ENCODE data around the gene SEMA6A.

- no peak for TF ChIP-seq GATA2 (IDR thresholded peaks at IDR 0.05; ENCODE audit: low read depth, low read length)
- TF ChIP-seq GATA3 (IDR thresholded peaks at IDR 0.05; ENCODE audit: low read depth, low read length): no peak
These were observed 115.3 kb downstream of the SEMA6A start for GRCh38 chr5:116459301-116459700.
